HUES48 (cell line): ENCODE results near the gene GSTM4.
A peak's percentile ranks its signal among the peaks of the same experiment; 100 is the strongest.
"Not testable (repeated sequence)": the region's sequence is repeated elsewhere in the genome, so short reads cannot be mapped to it uniquely, and the experiment has no call there.

Source experiments
- H3K27ac ChIP-seq: one replicate; pipeline ENCODE4 v1.7.0; 2013; ENCODE audit warnings: low read depth, low read length, inconsistent platforms
- H3K27me3 ChIP-seq: 2 replicates; pipeline ENCODE4 v1.6.1; 2013; ENCODE audit warnings: mild to moderate bottlenecking, low read length; ENCODE audit not compliant: control insufficient read depth, insufficient read depth
- H3K36me3 ChIP-seq: 2 replicates; pipeline ENCODE4 v1.6.1; 2013; ENCODE audit warnings: low read length; ENCODE audit not compliant: control insufficient read depth, insufficient read depth
- H3K4me1 ChIP-seq: 2 replicates; pipeline ENCODE4 v1.6.1; 2013; ENCODE audit warnings: mild to moderate bottlenecking, low read length; ENCODE audit not compliant: control insufficient read depth, insufficient read depth
- H3K4me3 ChIP-seq: 2 replicates; pipeline ENCODE4 v1.5.1; 2013; ENCODE audit warnings: mild to moderate bottlenecking, low read depth, low read length
- H3K9ac ChIP-seq: 2 replicates; pipeline ENCODE4 v1.6.1; 2013; ENCODE audit warnings: mild to moderate bottlenecking, low read depth, low read length, moderate library complexity
- H3K9me3 ChIP-seq: 2 replicates; pipeline ENCODE4 v1.6.1; 2013; ENCODE audit warnings: low read length; ENCODE audit not compliant: control insufficient read depth, insufficient read depth

The GSTM4 gene

GRCh38 chr1:109657970-109658369 lies 2.1 kb downstream of the GSTM4 start:
- H3K27me3 ChIP-seq: peaks cover 11% of the 10 kb centered on the region
- no peaks in the 10 kb centered on the region for H3K4me1 ChIP-seq
- no peak overlapping the region for H3K27ac ChIP-seq
- no peak overlapping the region for H3K4me3 ChIP-seq
- H3K9me3 ChIP-seq: no peaks in the 10 kb centered on the region
- H3K36me3 ChIP-seq: no peaks in the 10 kb centered on the region
- no peak overlapping the region for H3K9ac ChIP-seq

DNA sequence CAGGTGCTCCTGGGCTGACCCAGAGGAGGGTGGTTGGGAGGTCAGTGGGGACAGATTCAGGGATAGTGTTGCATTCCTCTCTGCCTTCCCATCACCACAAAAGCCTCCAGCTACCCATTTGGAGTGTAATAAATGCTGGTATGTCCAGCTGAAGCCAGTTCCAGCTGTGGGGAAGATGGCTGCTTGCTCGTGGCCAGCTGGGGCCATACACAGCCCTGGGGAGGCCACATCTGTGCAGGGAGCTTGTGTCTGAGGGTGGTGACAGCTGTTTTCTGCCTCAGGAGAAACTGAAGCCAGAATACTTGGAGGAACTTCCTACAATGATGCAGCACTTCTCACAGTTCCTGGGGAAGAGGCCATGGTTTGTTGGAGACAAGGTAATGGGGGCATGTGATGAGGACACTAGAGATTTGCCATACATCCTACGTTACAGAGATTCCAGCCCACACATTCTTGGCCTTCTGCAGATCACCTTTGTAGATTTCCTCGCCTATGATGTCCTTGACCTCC lies 2.7 kb downstream of the GSTM4 start:
- Histone ChIP-seq H3K27me3 (peaks cover 11% of the 10 kb centered on the region), H3K36me3 (no peaks in the 10 kb centered on the region), H3K4me1 (no peaks in the 10 kb centered on the region), H3K9me3 (no peaks in the 10 kb centered on the region), H3K9ac (no peak overlapping the region), H3K4me3 (no peak overlapping the region), H3K27ac (no peak overlapping the region)

- Histone ChIP-seq H3K36me3 (no peaks in the 10 kb centered on the region), H3K27ac (no peak overlapping the region), H3K4me3 (no peak overlapping the region)
Measured at GRCh38 chr1:109659145-109659544, 3.2 kb downstream of the GSTM4 start.

GRCh38 chr1:109659997-109660690 lies 4.2 kb downstream of the GSTM4 start:
- Histone ChIP-seq H3K27ac (no peak overlapping the region), H3K27me3 (no peaks in the 10 kb centered on the region), H3K4me1 (no peaks in the 10 kb centered on the region)

More at GRCh38 chr1:109659145-109659544, 3.2 kb downstream of the GSTM4 start:
- no peaks in the 10 kb centered on the region for H3K9me3 ChIP-seq
- no peak overlapping the region for H3K9ac ChIP-seq
- peaks cover 10% of the 10 kb centered on the region for H3K27me3 ChIP-seq
- H3K4me1 ChIP-seq: no peaks in the 10 kb centered on the region

DNA sequence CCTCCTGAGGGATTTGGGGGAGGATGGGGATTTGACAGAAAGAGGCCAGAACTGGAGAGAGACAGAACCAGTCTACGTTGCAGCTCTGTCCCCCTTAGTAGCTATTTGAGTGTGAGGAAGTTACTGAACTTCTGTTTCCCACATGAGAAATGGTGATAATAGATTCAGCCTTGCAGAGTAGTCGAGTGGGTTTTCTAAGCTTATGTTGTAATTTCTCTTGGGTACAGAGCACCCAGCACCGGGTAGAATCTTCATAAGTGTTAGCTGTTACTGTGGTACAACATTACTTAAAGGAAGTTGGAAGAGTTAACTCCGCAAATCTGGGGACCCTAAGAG lies 4.8 kb downstream of the GSTM4 start:
- H3K4me1 ChIP-seq, H3K9ac ChIP-seq, H3K9me3 ChIP-seq, H3K27me3 ChIP-seq, H3K27ac ChIP-seq, H3K4me3 ChIP-seq, H3K36me3 ChIP-seq: not testable (repeated sequence)

More at GRCh38 chr1:109659997-109660690, 4.2 kb downstream of the GSTM4 start:
- Histone ChIP-seq H3K4me3 (no peak overlapping the region), H3K9ac (no peak overlapping the region), H3K36me3 (no peaks in the 10 kb centered on the region), H3K9me3 (no peaks in the 10 kb centered on the region)

DNA sequence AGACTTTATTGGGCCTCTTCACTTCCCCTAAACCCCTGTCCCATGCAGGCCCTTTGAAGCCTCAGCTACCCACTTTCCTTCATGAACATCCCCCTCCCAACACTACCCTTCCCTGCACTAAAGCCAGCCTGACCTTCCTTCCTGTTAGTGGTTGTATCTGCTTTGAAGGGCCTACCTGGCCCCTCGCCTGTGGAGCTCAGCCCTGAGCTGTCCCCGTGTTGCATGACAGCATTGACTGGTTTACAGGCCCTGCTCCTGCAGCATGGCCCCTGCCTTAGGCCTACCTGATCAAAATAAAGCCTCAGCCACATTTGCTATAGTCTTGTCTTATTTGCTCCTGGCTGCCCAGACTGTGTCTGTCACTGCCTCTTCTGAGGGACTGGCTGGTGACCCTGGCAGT lies 5.5 kb downstream of the GSTM4 start:
- H3K36me3 ChIP-seq: no peaks in the 10 kb centered on the region
- H3K9me3 ChIP-seq: no peaks in the 10 kb centered on the region
- no peak overlapping the region for H3K9ac ChIP-seq
- no peak overlapping the region for H3K4me3 ChIP-seq
- H3K4me1 ChIP-seq: no peaks in the 10 kb centered on the region
- no peaks in the 10 kb centered on the region for H3K27me3 ChIP-seq
- no peak overlapping the region for H3K27ac ChIP-seq

DNA sequence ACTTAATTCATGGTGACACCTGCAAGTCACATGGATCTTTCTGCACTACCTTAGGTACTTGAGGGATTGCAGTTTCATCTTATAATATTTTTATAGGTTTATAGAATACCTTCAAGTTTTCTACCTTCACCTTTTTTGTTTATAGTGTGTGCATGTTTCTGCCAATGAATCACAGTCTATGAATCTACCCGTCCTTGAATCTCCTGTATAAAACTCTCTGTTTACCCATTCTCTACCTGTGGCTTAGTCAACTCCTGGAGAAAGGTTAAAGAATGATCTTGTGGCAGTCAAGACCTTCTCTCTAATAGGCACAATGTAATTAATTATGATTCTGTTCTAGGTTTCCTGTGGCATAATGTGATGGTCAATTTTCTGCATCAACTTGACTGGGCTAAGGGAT lies 8.8 kb downstream of the GSTM4 start:
- Histone ChIP-seq H3K9me3 (no peaks in the 10 kb centered on the region), H3K27ac (no peak overlapping the region), H3K4me3 (no peak overlapping the region), H3K36me3 (no peaks in the 10 kb centered on the region), H3K4me1 (peaks cover 10% of the 10 kb centered on the region), H3K9ac (no peak overlapping the region), H3K27me3 (no peaks in the 10 kb centered on the region)

GRCh38 chr1:109667452-109668122 lies 11.7 kb downstream of the GSTM4 start, which contains the start of gene GSTM2:
Gene GSTM2 (plus strand): TSS chr1:109668057. CDS start chr1:109668116, 59 bp downstream.
- Histone ChIP-seq H3K9me3 (no peaks in the 10 kb centered on the region), H3K27me3 (no peaks in the 10 kb centered on the region), H3K9ac (no peak within 1 kb of the TSS), H3K27ac (no peak within 1 kb of the TSS), H3K36me3 (no peaks in the 10 kb centered on the region), H3K4me1 (peaks cover 10% of the 10 kb centered on the region), H3K4me3 (peak within 1 kb of the TSS; percentile 50)

- no peak overlapping the region for H3K27ac ChIP-seq
- H3K36me3 ChIP-seq: no peaks in the 10 kb centered on the region
- no peaks in the 10 kb centered on the region for H3K9me3 ChIP-seq
- no peak overlapping the region for H3K9ac ChIP-seq
- H3K4me1 ChIP-seq: peaks cover 10% of the 10 kb centered on the region
- no peaks in the 10 kb centered on the region for H3K27me3 ChIP-seq
- peak overlapping the region; percentile 50 for H3K4me3 ChIP-seq
Measured at GRCh38 chr1:109668123-109668775, 12.3 kb downstream of the GSTM4 start.

DNA sequence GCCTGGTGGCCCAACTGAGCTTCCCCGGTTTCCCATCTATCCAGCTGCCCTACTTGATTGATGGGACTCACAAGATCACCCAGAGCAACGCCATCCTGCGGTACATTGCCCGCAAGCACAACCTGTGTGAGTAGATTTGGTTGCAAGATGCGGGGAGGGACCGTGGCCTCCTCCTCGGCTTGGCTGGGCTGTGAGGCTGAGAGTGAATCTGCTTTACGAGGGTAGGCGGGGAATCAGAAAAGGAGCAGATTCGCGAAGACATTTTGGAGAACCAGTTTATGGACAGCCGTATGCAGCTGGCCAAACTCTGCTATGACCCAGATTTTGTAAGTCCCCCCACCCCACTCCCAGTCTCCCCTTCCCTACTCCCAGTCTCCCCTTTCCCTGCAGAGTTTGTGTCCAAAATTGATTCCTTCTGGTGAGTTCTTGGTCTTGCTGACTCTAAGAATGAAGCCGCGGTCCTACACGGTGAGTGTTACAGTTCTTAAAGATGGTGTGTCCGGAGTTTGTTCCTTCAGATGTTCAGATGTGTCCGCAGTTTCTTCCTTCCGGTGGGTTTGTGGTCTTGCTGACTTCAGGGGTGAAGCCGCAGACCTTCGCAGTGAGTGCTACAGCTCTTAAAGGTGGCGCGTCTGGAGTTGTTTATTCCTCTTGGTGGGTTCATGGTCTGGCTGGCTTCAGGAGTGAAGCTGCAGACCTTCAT lies 13.5 kb downstream of the GSTM4 start:
- H3K9ac ChIP-seq: no peak overlapping the region
- no peaks in the 10 kb centered on the region for H3K36me3 ChIP-seq
- no peak overlapping the region for H3K27ac ChIP-seq
- H3K9me3 ChIP-seq: no peaks in the 10 kb centered on the region
- H3K27me3 ChIP-seq: no peaks in the 10 kb centered on the region
- H3K4me3 ChIP-seq: no peak overlapping the region
- H3K4me1 ChIP-seq: peaks cover 10% of the 10 kb centered on the region
